PC-9 (cell line): ENCODE results near the gene TSPAN33. TPM values are rescaled to one million over a fixed set of nuclear protein-coding genes. Genes with fewer than 3 reads are reported as not detected.

Source experiments
- BruUV-seq: library from RNA; stranded (reverse); fragments of 400-500 nt; replicated peaks from 2 replicates; lab custom pipeline; 2021; lab: Mats Ljungman, UMichigan
- CTCF ChIA-PET: fragments of 300-600 bp; sonication (Branson Sonifier 250); formaldehyde crosslinking; loops from one replicate; lab custom pipeline; 2022; ENCODE audit warnings: antibody characterized with exemption; lab: Charles Lee
- POLR2A ChIA-PET: fragments of 300-600 bp; sonication (Branson Sonifier 250); formaldehyde crosslinking; loops from one replicate; lab custom pipeline; 2022; ENCODE audit warnings: antibody characterized with exemption; ENCODE audit not compliant: unreplicated experiment; lab: Charles Lee
- DNase-seq, 2 experiments: peaks; one replicate each; pipeline versions ENCODE4 v3.0.0 to v3.0.0-alpha.2; 2015 to 2022; ENCODE audit warnings: mixed read lengths in 1 of 2
- H2AFZ ChIP-seq: fragments of 200-600 bp; sonication (generic); 2 replicates; pipeline ENCODE4 v1.8.1; 2017; ENCODE audit warnings: antibody characterized with exemption
- H3F3A ChIP-seq: fragments of 200-600 bp; sonication (generic); 2 replicates; pipeline ENCODE4 v1.8.1; 2017; ENCODE audit warnings: antibody characterized with exemption, mild to moderate bottlenecking, low read depth; ENCODE audit not compliant: insufficient read depth
- H3K27ac ChIP-seq: fragments of 200-600 bp; sonication (generic); 2 replicates; pipeline ENCODE4 v1.6.1; 2016; ENCODE audit warnings: mixed run types
- H3K27me3 ChIP-seq: fragments of 200-600 bp; sonication (generic); 2 replicates; pipeline ENCODE4 v1.6.1; 2016; ENCODE audit warnings: low read depth, mixed run types; ENCODE audit not compliant: insufficient read depth
- H3K36me3 ChIP-seq: fragments of 200-600 bp; sonication (generic); 2 replicates; pipeline ENCODE4 v1.6.1; 2016; ENCODE audit warnings: low read depth, mixed run types
- H3K4me1 ChIP-seq: fragments of 200-600 bp; sonication (generic); replicated peaks from 2 replicates; pipeline ENCODE4 v1.6.1; 2016; ENCODE audit warnings: mixed run types; ENCODE audit not compliant: insufficient read depth
- H3K4me2 ChIP-seq: fragments of 200-600 bp; sonication (generic); 2 replicates; pipeline ENCODE4 v1.6.1; 2017; ENCODE audit warnings: mixed run types
- H3K4me3 ChIP-seq: fragments of 200-600 bp; sonication (generic); 2 replicates; pipeline ENCODE4 v1.6.1; 2016; ENCODE audit warnings: mixed run types
- H3K79me2 ChIP-seq: fragments of 200-600 bp; sonication (generic); 2 replicates; pipeline ENCODE4 v1.6.1; 2017; ENCODE audit warnings: low read depth, mixed run types
- H3K9me2 ChIP-seq: fragments of 200-600 bp; sonication (generic); 2 replicates; pipeline ENCODE4 v1.8.1; 2017; ENCODE audit warnings: mild to moderate bottlenecking; ENCODE audit not compliant: insufficient read depth
- H3K9me3 ChIP-seq: fragments of 200-600 bp; sonication (generic); 2 replicates; pipeline ENCODE4 v1.8.1; 2016; ENCODE audit warnings: low read depth; ENCODE audit not compliant: insufficient read depth
- H4K20me1 ChIP-seq: fragments of 200-600 bp; sonication (generic); 2 replicates; pipeline ENCODE4 v1.8.1; 2017; ENCODE audit not compliant: insufficient read depth
- CTCF ChIP-seq: fragments of 200-600 bp; sonication (generic); conservative IDR thresholded peaks from 2 replicates; pipeline ENCODE4 v1.6.1; 2017; ENCODE audit warnings: mixed run types, antibody characterized with exemption, mild to moderate bottlenecking, moderate library complexity
- EZH2 ChIP-seq: fragments of 200-600 bp; sonication (generic); IDR thresholded peaks from 2 replicates; pipeline ENCODE4 v1.8.0; 2017; ENCODE audit warnings: antibody characterized with exemption, low read depth
- intact Hi-C: fragments of 100-400 bp; cut with micrococcal nuclease; formaldehyde crosslinking; loops from one replicate; pipeline ENCODE4 v1.10.0; 2022; ENCODE audit not compliant: unreplicated experiment
- total RNA-seq: library from RNA; stranded (reverse); gene quantifications from 2 replicates; pipeline ENCODE4 v1.2.3, GENCODE V29; 2021

TSPAN33 gene
- total RNA-seq, 1 experiment from 2014 or later: 5.8 TPM

GRCh38 chr7:129189661-129190310 lies 45.3 kb downstream of the TSPAN33 start:
- Histone ChIP-seq H3K4me3 (peak overlapping the region; percentile 51), H3K9me2 (no peaks in the 10 kb centered on the region), H3F3A (no peaks in the 10 kb centered on the region), H3K79me2 (no peaks in the 10 kb centered on the region), H3K4me2 (peak overlapping the region; percentile 68), H3K9me3 (no peaks in the 10 kb centered on the region), H4K20me1 (no peaks in the 10 kb centered on the region), H3K36me3 (no peaks in the 10 kb centered on the region), H2AFZ (no peak overlapping the region), H3K4me1 (no peaks in the 10 kb centered on the region), H3K27me3 (no peaks in the 10 kb centered on the region; the same call in 1 of the 2 replicates), H3K27ac (no peak overlapping the region)
- no TSS peak for BruUV-seq
- no peak for TF ChIP-seq CTCF
- no peak for TF ChIP-seq EZH2
- POLR2A ChIA-PET: no interaction called here
- DNase-seq: no peak
- intact Hi-C loops: no loop called here
- CTCF ChIA-PET: no interaction called here

GRCh38 chr7:129191272-129191671 lies 46.8 kb downstream of the TSPAN33 start:
- H3K27me3 ChIP-seq: no peaks in the 10 kb centered on the region; the same call in 1 of the 2 replicates
- CTCF ChIA-PET: no interaction called here
- BruUV-seq: no TSS peak

GRCh38 chr7:129193892-129194291 lies 49.4 kb downstream of the TSPAN33 start:
- BruUV-seq: no TSS peak
- ChIA-PET CTCF (interaction anchor here (1.6 kb wide), 1 partner anchor 30 kb away, joined by 3 read pairs; no protein-coding TSS in a partner anchor), POLR2A (no interaction called here)
- no peaks in the 10 kb centered on the region for H3K79me2 ChIP-seq
- no peak overlapping the region for H3K27ac ChIP-seq
- H3K9me2 ChIP-seq: no peaks in the 10 kb centered on the region
- DNase-seq: no peak
- H3K36me3 ChIP-seq: no peaks in the 10 kb centered on the region
- H3K4me1 ChIP-seq: no peaks in the 10 kb centered on the region
- intact Hi-C loops: no loop called here
- H3K4me3 ChIP-seq: no peak overlapping the region
- no peaks in the 10 kb centered on the region for H3F3A ChIP-seq
- TF ChIP-seq EZH2 (no peak), CTCF (no peak)
- H3K27me3 ChIP-seq: no peaks in the 10 kb centered on the region; the same call in 1 of the 2 replicates
- H4K20me1 ChIP-seq: no peaks in the 10 kb centered on the region
- H3K4me2 ChIP-seq: no peak overlapping the region
- no peak overlapping the region for H2AFZ ChIP-seq
- no peaks in the 10 kb centered on the region for H3K9me3 ChIP-seq

More at GRCh38 chr7:129191272-129191671, 46.8 kb downstream of the TSPAN33 start:
- Histone ChIP-seq H4K20me1 (no peaks in the 10 kb centered on the region), H3K4me2 (no peak overlapping the region), H3K27ac (no peak overlapping the region), H3K9me3 (no peaks in the 10 kb centered on the region), H2AFZ (no peak overlapping the region), H3K4me1 (no peaks in the 10 kb centered on the region), H3K36me3 (no peaks in the 10 kb centered on the region), H3K79me2 (no peaks in the 10 kb centered on the region), H3K4me3 (no peak overlapping the region), H3K9me2 (no peaks in the 10 kb centered on the region), H3F3A (no peaks in the 10 kb centered on the region)
- TF ChIP-seq CTCF (no peak), EZH2 (no peak)
- no peak for DNase-seq
- intact Hi-C loops: no loop called here
- POLR2A ChIA-PET: no interaction called here
